DMS114 treated with DMSO at 0.1 percent for 48 hours (cell line): Measurements from ENCODE around the gene WAS.

Source experiments
- DNase-seq: peaks from one replicate; lab custom pipeline; 2025; ENCODE audit not compliant: unreplicated experiment; lab: John Stamatoyannopoulos, UW

Gene WAS

GRCh38 chrX:48711162-48711928, 27.7 kb downstream of the WAS start:
- no peak for DNase-seq

GRCh38 chrX:48711929-48712505, 28.4 kb downstream of the WAS start:
- no peak for DNase-seq

- DNase-seq: no peak
These were observed 30.2 kb downstream of the WAS start for GRCh38 chrX:48713847-48714246.

- no peak for DNase-seq
These were observed 31.0 kb downstream of the WAS start for GRCh38 chrX:48714573-48714972.

GRCh38 chrX:48715072-48715471, 31.5 kb downstream of the WAS start:
- no peak for DNase-seq

GRCh38 chrX:48715876-48716502, 32.4 kb downstream of the WAS start:
- DNase-seq: no peak

GRCh38 chrX:48719958-48720357, 36.4 kb downstream of the WAS start:
- no peak for DNase-seq

GRCh38 chrX:48720577-48721250, 37.1 kb downstream of the WAS start:
- DNase-seq: no peak

GRCh38 chrX:48721916-48722315, 38.3 kb downstream of the WAS start:
- DNase-seq: no peak

- DNase-seq: no peak
These were observed 43.0 kb downstream of the WAS start for GRCh38 chrX:48726596-48726995.

- DNase-seq: no peak
These were observed 45.1 kb downstream of the WAS start for GRCh38 chrX:48728653-48729052.

- DNase-seq: no peak
These were observed 52.7 kb downstream of the WAS start for GRCh38 chrX:48736303-48736702.

GRCh38 chrX:48736878-48737212, 53.2 kb downstream of the WAS start:
- no peak for DNase-seq

- peak; percentile 94 for DNase-seq
These were observed 53.8 kb downstream of the WAS start for GRCh38 chrX:48737213-48737938.

- no peak for DNase-seq
These were observed 54.3 kb downstream of the WAS start for GRCh38 chrX:48737940-48738339.
